Activated CD8-positive, alpha-beta memory T cell treated with anti-CD3 and anti-CD28 coated beads, Interleukin-2, amount 50 U/mL, for 24 hours (primary cell): ENCODE results near the gene UNC119.
"Not testable (repeated sequence)": the region's sequence is repeated elsewhere in the genome, so short reads cannot be mapped to it uniquely, and the experiment has no call there.

ENCODE experiments used
- DNase-seq: peaks from one replicate; pipeline ENCODE4 v3.0.0-alpha.2; 2020; ENCODE audit errors: extremely low read depth

The UNC119 gene

DNA sequence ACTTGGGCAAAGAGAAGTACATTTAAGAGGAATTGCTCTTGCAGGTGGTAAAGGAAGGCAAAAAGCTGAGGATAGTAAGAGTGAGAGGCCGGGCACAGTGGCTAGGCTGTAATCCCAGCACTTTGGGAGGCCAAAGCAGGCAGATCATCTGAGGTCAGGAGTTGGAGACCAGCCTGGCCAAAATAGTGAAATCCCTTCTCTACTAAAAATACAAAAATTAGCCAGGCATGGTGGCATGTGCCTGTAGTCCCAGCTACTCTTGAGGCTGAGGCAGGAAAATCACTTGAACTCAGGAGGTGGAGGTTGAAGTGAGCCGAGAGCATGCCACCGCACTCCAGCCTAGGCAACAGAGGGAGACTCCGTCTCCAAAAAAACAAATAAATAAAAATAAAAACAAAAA lies 30.1 kb downstream of the UNC119 start:
- DNase-seq: not testable (repeated sequence)

- no peak for DNase-seq
Observed at GRCh38 chr17:28521311-28522085, 30.9 kb downstream of the UNC119 start.

DNA sequence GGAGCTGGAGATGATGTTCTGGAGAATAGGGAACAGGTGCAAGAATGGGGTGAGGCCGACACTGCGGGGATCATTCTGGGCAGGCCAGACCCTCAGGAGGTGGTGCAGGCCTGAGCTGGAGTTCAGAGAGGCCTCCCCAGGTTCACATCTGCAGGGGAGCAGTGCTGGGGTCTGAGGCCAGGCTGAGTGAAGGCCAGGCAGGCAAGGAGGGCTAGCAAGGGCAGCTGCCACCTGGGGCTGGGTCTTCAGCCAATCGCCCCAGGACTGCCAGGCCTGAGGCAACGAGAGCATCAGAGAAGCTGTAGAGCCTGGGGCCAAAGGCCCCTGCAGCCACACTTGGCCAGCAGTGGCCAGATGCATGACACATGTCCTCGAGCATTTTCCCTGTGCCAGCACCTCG lies 31.7 kb downstream of the UNC119 start:
- DNase-seq: no peak

GRCh38 chr17:28519236-28519635 lies 33.2 kb downstream of the UNC119 start:
- DNase-seq: no peak

- no peak for DNase-seq
Observed at GRCh38 chr17:28518578-28518977, 33.8 kb downstream of the UNC119 start.

DNA sequence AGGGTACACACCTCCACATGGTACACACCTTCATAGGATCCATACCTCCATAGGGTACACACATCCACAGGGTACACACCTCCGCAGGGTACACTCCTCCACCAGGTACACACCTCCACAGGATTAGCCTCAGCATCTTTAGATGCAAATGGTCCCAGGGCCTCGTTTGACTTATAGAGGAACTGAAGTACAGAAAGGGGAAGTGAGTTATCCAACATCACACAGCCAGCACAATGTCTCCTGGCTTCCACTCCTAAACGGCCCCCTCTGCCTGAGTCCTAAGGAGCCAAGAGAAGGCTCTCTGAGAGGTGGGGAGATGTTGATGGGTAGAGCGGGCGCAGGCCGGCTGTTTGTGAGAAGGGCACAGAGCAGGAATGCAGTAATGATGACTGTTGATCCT lies 34.3 kb downstream of the UNC119 start:
- no peak for DNase-seq

DNA sequence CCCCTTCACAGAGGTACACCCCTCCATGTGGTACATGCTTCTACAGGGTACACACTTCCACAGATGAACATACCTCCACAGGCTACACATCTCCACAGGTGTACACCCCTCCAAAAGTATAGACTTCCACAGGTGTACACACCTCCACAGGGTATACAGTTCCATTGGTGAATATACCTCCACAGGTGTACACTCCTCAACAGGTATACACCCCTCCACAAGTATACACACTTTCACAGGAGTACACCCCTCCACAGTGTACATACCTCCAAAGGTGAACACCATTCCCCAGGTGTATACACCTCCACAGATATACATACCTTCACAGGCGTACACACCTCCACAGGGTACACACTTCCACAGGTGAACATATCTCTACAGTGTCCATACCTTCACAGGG lies 36.9 kb downstream of the UNC119 start:
- DNase-seq: no peak

DNA sequence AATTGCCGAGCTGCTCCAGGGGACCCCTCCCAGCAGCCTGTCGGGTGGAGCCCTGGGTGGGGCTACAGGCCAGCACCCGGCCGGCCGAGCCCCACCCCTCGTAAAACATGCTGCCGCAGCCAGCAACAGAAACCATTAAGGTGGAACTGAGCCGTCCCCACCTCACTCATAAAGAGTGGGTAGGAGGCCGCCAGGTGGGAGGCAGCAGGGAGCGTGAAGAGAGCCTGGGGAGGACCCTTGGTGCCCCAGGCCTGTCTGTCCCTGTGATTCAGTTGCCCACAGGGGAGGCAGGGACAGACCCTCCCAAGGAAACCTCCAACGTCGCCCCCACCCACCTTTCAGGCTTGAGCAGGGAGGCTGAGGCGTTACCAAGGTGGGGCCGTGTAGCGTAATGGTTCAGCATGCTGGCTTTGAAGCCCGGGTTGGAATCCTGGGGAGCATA lies 37.8 kb downstream of the UNC119 start:
- DNase-seq: no peak

DNA sequence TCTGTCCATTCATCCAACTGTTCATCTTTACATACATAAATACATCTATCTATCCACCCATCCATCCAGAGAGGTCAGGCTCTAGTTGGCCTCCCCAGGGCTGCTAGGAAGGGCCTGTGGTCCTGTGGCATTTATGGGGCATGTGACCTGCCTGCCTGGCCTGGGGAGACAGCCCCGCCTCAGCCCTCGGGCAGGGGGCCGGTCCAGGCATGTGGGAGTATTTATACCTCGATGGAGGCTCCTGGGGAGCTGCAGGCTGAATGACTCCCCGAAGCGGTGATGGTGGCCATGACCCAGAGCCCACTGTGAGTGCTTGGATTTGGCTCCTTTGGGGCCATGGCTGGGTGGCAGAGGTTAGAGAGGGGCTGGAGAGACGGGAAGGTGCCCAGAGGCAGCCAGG lies 38.9 kb downstream of the UNC119 start:
- no peak for DNase-seq

DNA sequence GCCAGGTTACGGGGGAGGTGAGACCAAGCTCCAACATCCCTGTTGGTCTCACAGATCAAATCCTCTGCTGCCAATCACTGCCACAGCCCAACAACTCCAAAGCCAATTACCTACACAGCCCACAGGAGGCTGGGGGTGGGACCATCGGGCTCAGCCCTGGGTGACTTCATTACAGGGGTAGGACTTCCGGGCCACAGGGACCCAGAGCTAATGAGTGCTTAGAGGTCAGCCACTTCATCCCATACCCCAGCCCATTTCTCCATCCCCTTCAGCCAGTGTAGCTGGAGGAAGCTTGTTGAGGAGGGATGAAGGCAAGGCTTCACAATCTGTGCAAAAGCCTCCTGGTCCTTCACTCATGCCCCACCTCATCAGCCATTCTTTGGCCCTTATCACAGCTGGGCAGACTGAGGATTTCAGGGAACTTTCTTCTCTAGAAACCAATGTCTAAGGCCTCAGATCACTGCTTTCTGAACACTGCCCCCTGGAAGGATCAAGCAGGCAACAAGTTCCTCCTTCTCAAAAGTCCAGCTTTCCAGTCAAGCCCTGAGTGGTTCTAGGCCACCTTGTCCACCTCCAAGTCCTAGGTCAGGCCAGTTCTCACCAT lies 40.5 kb downstream of the UNC119 start:
- DNase-seq: no peak

DNA sequence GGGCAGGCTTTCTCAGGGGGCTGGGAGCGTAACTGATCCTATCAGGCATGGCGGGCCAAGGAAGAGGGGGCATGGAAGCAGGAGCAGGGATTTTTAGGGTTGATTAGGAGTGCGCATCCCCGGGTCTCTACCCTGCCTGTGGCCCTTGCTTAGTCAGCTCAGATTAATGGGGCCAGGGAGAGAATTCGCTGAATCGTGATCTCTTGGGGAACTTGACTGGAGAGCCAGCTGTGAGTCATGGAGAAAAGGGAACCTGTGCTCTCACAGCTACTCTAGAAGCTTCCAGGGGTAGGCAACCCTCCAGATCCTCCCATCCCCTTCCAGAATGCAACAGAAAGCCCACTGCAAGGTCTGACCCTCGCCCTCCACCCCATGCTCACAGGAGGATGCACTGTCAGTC lies 42.6 kb downstream of the UNC119 start:
- no peak for DNase-seq

DNA sequence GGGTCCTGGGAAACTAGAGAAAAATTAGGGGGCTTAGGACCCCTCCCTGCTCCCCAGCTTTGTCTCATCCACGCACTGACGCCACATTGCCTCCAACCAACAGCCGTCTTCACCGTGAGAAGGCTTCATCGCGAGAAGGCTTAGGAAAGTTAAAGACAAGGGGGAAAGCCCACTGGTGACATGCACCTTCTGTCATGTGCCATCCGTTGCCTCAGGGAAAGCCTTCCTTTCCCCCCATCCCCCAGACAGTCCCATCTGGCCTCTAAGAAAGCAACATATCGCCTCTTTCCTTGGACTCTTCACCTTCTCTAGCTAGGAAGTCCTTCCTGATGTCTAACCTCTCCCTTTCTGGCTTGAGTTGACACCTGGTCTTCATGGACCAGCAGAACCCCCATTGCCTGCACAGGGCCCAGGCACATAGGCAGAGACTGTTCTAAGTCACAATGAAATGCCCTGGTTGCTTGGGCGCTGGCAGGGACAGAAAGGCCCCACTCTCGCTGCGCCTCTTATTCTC lies 44.2 kb downstream of the UNC119 start:
- no peak for DNase-seq

- no peak for DNase-seq
Observed at GRCh38 chr17:28507567-28508203, 44.7 kb downstream of the UNC119 start.

DNA sequence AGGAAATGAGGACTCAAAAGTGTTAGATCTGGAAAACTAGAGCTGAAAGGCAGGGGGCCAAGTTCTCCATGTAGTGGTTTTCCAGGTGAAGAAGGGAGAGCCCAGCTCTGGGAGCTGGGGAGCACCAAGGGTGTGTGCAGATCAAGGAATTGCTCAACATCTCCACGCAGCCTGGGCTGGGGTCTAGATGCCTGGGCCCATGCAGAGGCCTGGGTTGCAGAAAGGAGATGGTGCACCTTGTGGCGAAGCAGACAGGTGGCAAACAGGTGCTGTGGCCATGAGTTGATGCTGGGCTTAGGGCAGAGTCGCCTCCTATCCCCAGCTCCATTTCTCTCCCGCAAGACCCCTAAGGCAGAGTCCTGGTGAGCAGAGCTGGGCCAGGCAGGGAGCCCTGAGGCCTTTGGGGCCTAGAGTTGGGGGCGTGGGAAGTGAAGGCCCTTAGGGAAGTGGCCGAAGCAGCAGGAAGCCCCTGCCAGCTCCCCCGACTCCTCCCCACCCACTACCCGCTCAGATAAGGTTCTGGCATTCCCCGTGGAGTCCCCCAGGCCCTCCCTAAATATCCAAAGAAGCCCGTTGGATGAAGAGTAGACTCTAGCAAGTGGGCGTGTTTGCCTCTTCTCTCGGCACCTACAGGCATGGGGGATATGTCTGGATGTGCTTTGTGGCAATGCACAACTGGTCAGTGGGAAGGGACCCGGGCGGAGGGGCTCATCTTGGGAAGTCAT lies 45.5 kb downstream of the UNC119 start:
- DNase-seq: no peak

DNA sequence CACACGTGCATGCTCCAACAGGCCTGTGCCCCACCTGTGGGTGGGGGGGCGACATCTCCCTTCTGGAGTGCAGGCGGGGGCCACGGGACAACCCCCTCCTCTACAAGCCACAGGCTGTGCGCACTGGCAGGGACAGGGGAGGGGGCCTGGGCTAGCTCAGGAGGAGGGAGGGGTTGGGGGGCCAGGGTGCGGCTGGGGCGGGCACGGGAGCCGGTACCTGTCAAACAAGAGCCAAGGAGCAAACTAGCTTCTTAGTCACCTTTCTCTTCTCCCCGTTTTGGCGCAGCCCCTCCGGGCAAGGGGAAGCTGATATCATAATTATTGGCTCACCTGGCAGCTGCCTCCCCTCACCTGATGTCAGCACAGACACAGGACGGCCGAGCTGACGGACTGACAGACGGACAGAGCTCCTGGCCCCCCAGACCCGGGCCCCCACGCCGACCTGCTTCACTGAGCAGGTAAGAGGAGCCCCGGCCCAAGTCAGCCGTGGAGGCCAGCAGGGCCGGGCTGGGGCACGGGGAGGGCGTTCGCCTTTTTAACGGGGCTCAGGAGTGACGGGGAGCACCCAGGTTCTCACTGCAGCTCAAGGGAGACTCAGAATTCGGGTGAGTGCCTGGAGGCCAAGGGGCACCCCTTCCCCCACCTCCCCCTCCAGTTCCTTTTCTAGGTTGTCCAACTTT lies 46.3 kb downstream of the UNC119 start, which contains the start of gene FOXN1:
FOXN1 (plus strand) TSS at position 363 of the 680 bp plus-strand sequence. CDS start 17,622 bp downstream, outside the sequence.
- DNase-seq: no peak

- DNase-seq: no peak
Observed at GRCh38 chr17:28503420-28503819, 49.0 kb downstream of the UNC119 start.

DNA sequence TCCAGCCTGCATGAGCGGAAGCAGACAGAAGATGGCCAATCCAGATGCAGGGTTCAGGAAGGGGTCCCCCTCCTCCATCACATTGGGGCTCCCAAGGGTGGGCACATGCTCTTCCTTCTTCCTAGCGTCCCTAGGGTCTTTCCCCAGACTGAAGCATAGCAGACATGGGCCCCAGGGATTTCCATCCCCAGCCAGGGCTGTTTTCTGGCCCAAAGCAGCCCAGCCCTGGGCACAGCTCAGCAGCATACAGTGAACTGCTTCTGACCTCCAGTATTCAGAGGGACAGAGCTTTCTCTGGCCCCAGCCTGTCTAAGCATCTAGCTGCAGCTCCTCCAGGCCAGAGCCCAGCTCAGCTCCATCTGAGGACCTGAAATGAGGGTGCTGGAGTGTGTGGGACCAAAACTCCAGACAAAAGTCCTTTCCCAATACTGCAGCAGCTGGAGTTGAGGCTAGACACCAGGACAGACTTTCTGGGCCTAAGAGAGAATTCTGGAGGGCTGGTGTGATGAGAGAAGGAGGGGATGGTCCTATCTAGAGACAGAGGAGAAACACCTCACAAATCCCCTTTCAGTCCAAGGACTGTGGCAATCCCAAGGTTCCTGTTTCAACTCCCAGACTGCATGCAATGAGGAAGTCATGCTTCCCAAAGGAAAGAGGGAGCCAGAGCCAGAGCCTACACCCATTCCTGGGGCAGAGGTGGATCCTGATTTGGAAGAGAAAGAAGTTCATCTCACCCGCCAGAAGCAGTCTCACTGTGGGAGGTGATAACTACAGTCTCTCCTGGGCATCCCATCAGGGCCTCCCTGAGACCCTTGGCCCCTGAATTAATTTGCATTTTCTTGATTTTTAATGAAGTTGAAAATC lies 50.8 kb downstream of the UNC119 start:
- no peak for DNase-seq

- no peak for DNase-seq
Observed at GRCh38 chr17:28500712-28501379, 51.6 kb downstream of the UNC119 start.

DNA sequence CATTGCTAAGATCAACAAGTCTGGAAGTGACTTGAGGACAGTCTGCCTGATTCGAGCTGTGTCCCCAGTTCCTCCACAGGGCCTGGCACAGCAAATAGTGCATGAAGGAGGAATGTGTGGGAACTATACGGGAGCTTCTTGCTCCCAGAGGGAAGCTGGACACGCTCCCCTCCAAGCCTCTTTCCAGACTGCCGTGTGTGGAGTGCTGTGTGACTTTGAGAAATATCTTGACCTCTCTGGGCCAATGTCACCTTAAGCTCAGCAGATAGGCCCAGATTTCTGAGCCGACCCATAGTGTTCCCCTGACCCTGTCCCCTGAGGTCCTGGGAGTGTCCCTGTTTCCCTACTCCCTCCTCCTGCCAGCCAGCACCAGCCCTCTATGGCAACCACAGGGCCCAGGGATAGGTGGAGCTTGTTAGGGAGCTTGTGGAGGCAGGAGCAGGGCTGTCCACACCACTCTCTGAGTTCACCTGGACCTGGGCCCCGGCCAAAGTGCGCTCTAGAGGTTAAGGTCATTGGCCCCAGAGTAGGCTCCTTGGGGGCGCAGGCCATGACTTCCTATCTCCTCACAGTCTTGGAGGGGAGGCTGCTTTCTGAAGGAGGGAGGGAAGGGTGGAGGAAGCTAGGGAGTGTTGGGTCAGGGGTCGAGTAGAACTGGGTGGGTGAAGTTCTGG lies 52.6 kb downstream of the UNC119 start:
- DNase-seq: no peak

GRCh38 chr17:28499364-28499664 lies 53.1 kb downstream of the UNC119 start:
- no peak for DNase-seq
